Measurements from ENCODE around the gene EML4.

GRCh38 chr2:42137125-42137841 is 31.9 kb upstream of the EML4 start:
- no peak for TF ChIP-seq CTCF (IDR thresholded peaks at IDR 0.05)
- TF ChIP-seq EP300 (IDR thresholded peaks at IDR 0.05): no peak

Measured in tibial nerve (tissue), 4 donors.